Sciatic nerve (tissue), 2 donors: ENCODE measurements around the gene LGALS16. TPM values are rescaled to one million over a fixed set of nuclear protein-coding genes. Genes with fewer than 3 reads are reported as not detected.

ENCODE experiments used
- ATAC-seq: fragments of 200-7000 bp; cut with Tn5 transposase; one replicate; pipeline ENCODE4 v1.9.1; 2020; ENCODE audit warnings: mild to moderate bottlenecking, moderate library complexity
- DNase-seq: peaks from one replicate; pipeline ENCODE4 v3.0.0-alpha.2; 2020; ENCODE audit warnings: low spot score
- intact Hi-C: fragments of 100-400 bp; cut with DNase I; formaldehyde crosslinking; loops from one replicate; pipeline ENCODE4 v1.14.2; 2022
- total RNA-seq: library from RNA; stranded (reverse); fragmentation: NEBNext Ultra II Directional; extraction: Animal tissue kit (Norgen Biotek cat#: 25700); gene quantifications from one replicate; pipeline ENCODE4 v1.2.1, GENCODE V29; 2021
- donor health status: DM: no; HTN: no; CAD: no.
- donor health status: DM: no; HTN: no; CAD: no.

LGALS16 gene
- total RNA-seq, 1 donor from 2014 or later: not detected

GRCh38 chr19:39709026-39709872 lies 53.5 kb downstream of the LGALS16 start:
- intact Hi-C loops: no loop called here
- ATAC-seq (no peak), DNase-seq (no peak)

Other genes starting within 250 kb of the LGALS16 start
- 342 TPM for gene ZFP36, start 249.1 kb upstream of the LGALS16 start, total RNA-seq
- gene PLEKHG2, start 243.2 kb upstream of the LGALS16 start, total RNA-seq: 89.2 TPM
- gene RPS16, start 220.0 kb upstream of the LGALS16 start, total RNA-seq: 1,367 TPM
- 102 TPM for gene SUPT5H, start 210.3 kb upstream of the LGALS16 start, total RNA-seq
- 38.3 TPM for gene TIMM50, start 175.1 kb upstream of the LGALS16 start, total RNA-seq
- not detected for gene DLL3, start 157.0 kb upstream of the LGALS16 start, total RNA-seq
- gene SELENOV, start 140.8 kb upstream of the LGALS16 start, total RNA-seq: not detected
- 4.3 TPM for gene EID2B, start 123.1 kb upstream of the LGALS16 start, total RNA-seq
- gene EID2, start 115.8 kb upstream of the LGALS16 start, total RNA-seq: 11.8 TPM
- not detected for gene LGALS13, start 53.4 kb upstream of the LGALS16 start, total RNA-seq
- gene LGALS14, start 48.6 kb downstream of the LGALS16 start, total RNA-seq: not detected
- 1.4 TPM for gene CLC, start 82.1 kb downstream of the LGALS16 start, total RNA-seq
- not detected for gene LEUTX, start 122.9 kb downstream of the LGALS16 start, total RNA-seq
- gene DYRK1B, start 178.2 kb downstream of the LGALS16 start, total RNA-seq: 18.3 TPM
- 132 TPM for gene FBL, start 190.5 kb downstream of the LGALS16 start, total RNA-seq